Type B pancreatic cell (in vitro differentiated cells): ENCODE data around the gene STK17B. TPM values are rescaled to one million over a fixed set of nuclear protein-coding genes. Genes with fewer than 3 reads are reported as not detected.

Experiments
- DNase-seq: peaks from one replicate; pipeline ENCODE4 v3.0.0; 2021; ENCODE audit warnings: mixed read lengths; ENCODE audit not compliant: unreplicated experiment; ENCODE audit errors: extremely low spot score
- H3K27ac Mint-ChIP-seq: 2 replicates; pipeline ENCODE4 v1.8.0; 2021; ENCODE audit warnings: mild to moderate bottlenecking, mixed read lengths
- H3K27me3 Mint-ChIP-seq: 2 replicates; pipeline ENCODE4 v1.8.0; 2021; ENCODE audit warnings: mixed read lengths
- H3K36me3 Mint-ChIP-seq: 2 replicates; pipeline ENCODE4 v1.8.0; 2021; ENCODE audit warnings: mixed read lengths
- H3K4me1 Mint-ChIP-seq: one replicate; pipeline ENCODE4 v1.8.0; 2021; ENCODE audit warnings: mixed read lengths; ENCODE audit not compliant: unreplicated experiment
- H3K4me3 Mint-ChIP-seq: 2 replicates; pipeline ENCODE4 v1.8.0; 2021; ENCODE audit warnings: mild to moderate bottlenecking, mixed read lengths
- H3K9me3 Mint-ChIP-seq: 2 replicates; pipeline ENCODE4 v1.8.0; 2021; ENCODE audit warnings: mixed read lengths
- CTCF ChIP-seq: fragments of 200-600 bp; sonication (generic); conservative IDR thresholded peaks from 2 replicates; pipeline ENCODE4 v1.5.0; 2021; ENCODE audit warnings: antibody characterized with exemption, mild to moderate bottlenecking
- total RNA-seq: library from RNA; stranded (reverse); gene quantifications from 2 replicates; pipeline ENCODE4 v1.2.1, GENCODE V29; 2021; ENCODE audit warnings: low replicate concordance

Gene STK17B
- total RNA-seq, 1 donor from 2014 or later: 20.0 TPM

DNA sequence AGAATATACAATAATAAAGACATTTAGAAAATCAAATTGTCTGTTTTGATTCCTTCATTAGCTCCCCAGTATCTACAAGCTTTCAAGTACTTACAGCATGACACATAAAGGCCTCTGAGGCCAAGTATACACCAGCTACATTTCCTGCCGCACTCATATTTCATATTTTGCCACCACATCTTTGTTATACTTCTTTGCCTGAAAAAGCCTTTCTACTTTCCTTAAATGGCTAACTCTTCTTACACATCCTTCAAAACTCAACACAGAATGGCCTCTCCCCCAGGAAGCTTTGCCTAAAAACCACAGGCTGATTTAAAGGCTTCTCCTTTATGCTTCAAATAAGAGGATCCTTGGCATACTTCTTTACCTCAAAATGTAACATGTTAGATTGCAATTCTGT, 4.5 kb downstream of the STK17B start:
- peaks cover 4% of the 10 kb centered on the region for H3K36me3 Mint-ChIP-seq
- no peaks in the 10 kb centered on the region for H3K9me3 Mint-ChIP-seq
- H3K4me3 Mint-ChIP-seq: peak overlapping the region; percentile 1
- peaks cover 3% of the 10 kb centered on the region for H3K27me3 Mint-ChIP-seq
- peaks cover 22% of the 10 kb centered on the region for H3K4me1 Mint-ChIP-seq
- TF ChIP-seq CTCF: no peak
- DNase-seq: no peak
- peak overlapping the region; percentile 29 for H3K27ac Mint-ChIP-seq

- DNase-seq: no peak
- H3K36me3 Mint-ChIP-seq: peaks cover 4% of the 10 kb centered on the region
- no peaks in the 10 kb centered on the region for H3K9me3 Mint-ChIP-seq
- H3K4me1 Mint-ChIP-seq: peaks cover 16% of the 10 kb centered on the region
- no peak for TF ChIP-seq CTCF
- H3K4me3 Mint-ChIP-seq: no peak overlapping the region
- H3K27ac Mint-ChIP-seq: no peak overlapping the region
- H3K27me3 Mint-ChIP-seq: peaks cover under 1% of the 10 kb centered on the region
These were observed 6.4 kb downstream of the STK17B start for GRCh38 chr2:196165016-196165415.

DNA sequence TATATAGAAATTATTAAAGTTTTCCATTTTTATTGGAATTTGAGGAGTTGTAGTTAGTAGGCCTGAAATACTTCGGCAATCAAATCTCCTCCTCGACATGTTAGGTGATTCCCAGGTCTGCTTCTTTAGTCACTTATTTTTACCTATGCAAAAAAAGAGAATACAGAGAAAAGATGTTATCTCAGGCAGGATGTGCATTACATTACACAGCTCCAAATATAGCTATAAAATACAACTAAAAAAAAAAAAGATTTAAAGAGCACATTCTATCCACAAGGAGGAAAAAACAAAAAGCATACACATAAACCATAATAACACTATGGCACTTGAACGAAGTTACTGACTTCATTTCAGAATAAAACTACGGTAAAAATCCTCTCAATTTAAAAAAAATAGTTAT, 8.1 kb downstream of the STK17B start:
- H3K27ac Mint-ChIP-seq: no peak overlapping the region
- peak; percentile 51 for TF ChIP-seq CTCF
- H3K27me3 Mint-ChIP-seq: no peaks in the 10 kb centered on the region
- no peaks in the 10 kb centered on the region for H3K9me3 Mint-ChIP-seq
- DNase-seq: no peak
- H3K36me3 Mint-ChIP-seq: peaks cover 4% of the 10 kb centered on the region
- peaks cover 10% of the 10 kb centered on the region for H3K4me1 Mint-ChIP-seq
- no peak overlapping the region for H3K4me3 Mint-ChIP-seq

- Mint-ChIP-seq H3K9me3 (no peaks in the 10 kb centered on the region), H3K4me1 (peaks cover 8% of the 10 kb centered on the region), H3K4me3 (no peak overlapping the region), H3K27me3 (no peaks in the 10 kb centered on the region), H3K36me3 (peaks cover 4% of the 10 kb centered on the region), H3K27ac (no peak overlapping the region)
- no peak for DNase-seq
- no peak for TF ChIP-seq CTCF
These were observed 8.7 kb downstream of the STK17B start for GRCh38 chr2:196162586-196163175.

DNA sequence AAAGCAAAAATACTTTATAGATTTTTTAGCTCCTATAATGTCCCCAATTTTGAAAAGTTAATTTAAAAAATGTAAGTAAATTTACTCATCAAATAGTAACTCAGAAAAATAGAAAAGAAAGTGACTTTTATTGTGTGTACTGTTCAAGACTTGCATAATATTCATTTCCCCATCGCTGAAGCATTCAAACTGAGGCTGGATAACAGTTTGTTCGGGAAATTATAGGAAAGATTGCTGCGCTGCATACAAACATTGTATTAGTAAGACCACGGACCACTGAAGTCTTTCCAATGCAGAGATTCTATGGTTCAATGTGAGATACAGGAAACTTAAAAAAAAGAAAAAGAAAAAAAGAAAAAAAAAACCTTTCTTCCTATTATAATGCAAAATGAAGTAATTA, 10.4 kb downstream of the STK17B start:
- peaks cover 4% of the 10 kb centered on the region for H3K36me3 Mint-ChIP-seq
- H3K9me3 Mint-ChIP-seq: no peaks in the 10 kb centered on the region
- H3K27ac Mint-ChIP-seq: no peak overlapping the region
- H3K4me1 Mint-ChIP-seq: no peaks in the 10 kb centered on the region
- DNase-seq: no peak
- no peak for TF ChIP-seq CTCF
- H3K27me3 Mint-ChIP-seq: no peaks in the 10 kb centered on the region
- H3K4me3 Mint-ChIP-seq: no peak overlapping the region

DNA sequence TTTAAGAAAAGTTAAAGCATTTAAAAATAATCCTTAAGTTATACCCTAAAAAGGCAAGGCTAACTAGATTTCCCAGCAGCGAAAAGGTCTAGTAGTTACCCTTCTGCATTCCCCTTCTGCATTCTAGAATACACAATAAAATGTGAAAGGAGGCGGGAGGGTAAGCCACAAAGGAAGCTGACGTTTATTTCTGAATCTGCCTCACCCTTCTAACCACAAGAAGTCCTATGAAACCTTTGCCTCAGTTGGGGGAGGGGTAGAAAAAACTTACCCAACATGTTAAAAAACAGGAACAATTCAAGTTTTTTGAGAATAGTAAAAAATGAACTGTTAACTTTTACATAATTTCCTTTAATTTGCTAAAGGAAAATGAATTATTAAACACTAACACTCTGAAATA, 11.3 kb downstream of the STK17B start:
- Mint-ChIP-seq H3K4me3 (no peak overlapping the region), H3K4me1 (no peaks in the 10 kb centered on the region), H3K27me3 (no peaks in the 10 kb centered on the region), H3K27ac (peak overlapping the region; percentile 78), H3K36me3 (peaks cover 4% of the 10 kb centered on the region), H3K9me3 (no peaks in the 10 kb centered on the region)
- no peak for TF ChIP-seq CTCF
- no peak for DNase-seq
